ENCODE data around the gene TPRX1. TPM values are rescaled to one million over a fixed set of nuclear protein-coding genes. Genes with fewer than 3 reads are reported as not detected.
A peak's percentile ranks its signal among the peaks of the same experiment; 100 is the strongest.

Gene TPRX1
- total RNA-seq, 1 donor = not detected

- no peaks in the 10 kb centered on the region for H3K27me3 ChIP-seq (ENCODE audit: insufficient read depth, low read length)
- DNase-seq (ENCODE audit: insufficient read length, low spot score, missing footprints) = no peak
- no peaks in the 10 kb centered on the region for H3K79me2 ChIP-seq (ENCODE audit: insufficient read depth, low read length)
- TF ChIP-seq CTCF (IDR thresholded peaks at IDR 0.05; ENCODE audit: extremely low read depth, low read depth, low read length) = no peak
- H4K20me1 ChIP-seq (ENCODE audit: insufficient read depth, low read length) = peaks cover 3% of the 10 kb centered on the region
- H2AFZ ChIP-seq (ENCODE audit: low read length) = no peak overlapping the region
- H3K4me3 ChIP-seq (ENCODE audit: insufficient read depth, low read length) = no peak overlapping the region
- no peak overlapping the region for H3K4me2 ChIP-seq (ENCODE audit: insufficient read depth, low read length)
- H3K9me3 ChIP-seq (ENCODE audit: low read depth, low read length) = no peaks in the 10 kb centered on the region
- peaks cover 17% of the 10 kb centered on the region for H3K36me3 ChIP-seq (ENCODE audit: insufficient read depth, low read length)
- no peaks in the 10 kb centered on the region for H3K4me1 ChIP-seq (ENCODE audit: insufficient read depth, low read length)
- no peak overlapping the region for H3K27ac ChIP-seq (ENCODE audit: low read depth, low read length)
Measured at GRCh38 chr19:47762151-47762550, 42.2 kb downstream of the TPRX1 start.

- H3K4me3 ChIP-seq (ENCODE audit: insufficient read depth, low read length) = no peak overlapping the region
- peaks cover 2% of the 10 kb centered on the region for H4K20me1 ChIP-seq (ENCODE audit: insufficient read depth, low read length)
- H3K4me1 ChIP-seq (ENCODE audit: insufficient read depth, low read length) = no peaks in the 10 kb centered on the region
- no peaks in the 10 kb centered on the region for H3K27me3 ChIP-seq (ENCODE audit: insufficient read depth, low read length)
- no peaks in the 10 kb centered on the region for H3K9me3 ChIP-seq (ENCODE audit: low read depth, low read length)
- DNase-seq (ENCODE audit: insufficient read length, low spot score, missing footprints) = no peak
- H3K79me2 ChIP-seq (ENCODE audit: insufficient read depth, low read length) = no peaks in the 10 kb centered on the region
- peaks cover 22% of the 10 kb centered on the region for H3K36me3 ChIP-seq (ENCODE audit: insufficient read depth, low read length)
- H3K4me2 ChIP-seq (ENCODE audit: insufficient read depth, low read length) = no peak overlapping the region
- no peak overlapping the region for H2AFZ ChIP-seq (ENCODE audit: low read length)
- H3K27ac ChIP-seq (ENCODE audit: low read depth, low read length) = no peak overlapping the region
- TF ChIP-seq CTCF (IDR thresholded peaks at IDR 0.05; ENCODE audit: extremely low read depth, low read depth, low read length) = no peak
Measured at GRCh38 chr19:47761566-47761965, 42.8 kb downstream of the TPRX1 start.

GRCh38 chr19:47760632-47760999 is 43.7 kb downstream of the TPRX1 start:
- Histone ChIP-seq H4K20me1 (ENCODE audit: insufficient read depth, low read length) (no peaks in the 10 kb centered on the region), H3K79me2 (ENCODE audit: insufficient read depth, low read length) (no peaks in the 10 kb centered on the region), H3K36me3 (ENCODE audit: insufficient read depth, low read length) (peaks cover 32% of the 10 kb centered on the region), H3K4me1 (ENCODE audit: insufficient read depth, low read length) (no peaks in the 10 kb centered on the region), H3K27me3 (ENCODE audit: insufficient read depth, low read length) (no peaks in the 10 kb centered on the region), H3K27ac (ENCODE audit: low read depth, low read length) (no peak overlapping the region), H3K4me3 (ENCODE audit: insufficient read depth, low read length) (no peak overlapping the region), H2AFZ (ENCODE audit: low read length) (no peak overlapping the region), H3K4me2 (ENCODE audit: insufficient read depth, low read length) (no peak overlapping the region), H3K9me3 (ENCODE audit: low read depth, low read length) (no peaks in the 10 kb centered on the region)
- no peak for TF ChIP-seq CTCF (IDR thresholded peaks at IDR 0.05; ENCODE audit: extremely low read depth, low read depth, low read length)
- DNase-seq (ENCODE audit: insufficient read length, low spot score, missing footprints) = no peak

- no peaks in the 10 kb centered on the region for H4K20me1 ChIP-seq (ENCODE audit: insufficient read depth, low read length)
- DNase-seq (ENCODE audit: insufficient read length, low spot score, missing footprints) = peak; percentile 23
- no peak overlapping the region for H2AFZ ChIP-seq (ENCODE audit: low read length)
- no peaks in the 10 kb centered on the region for H3K9me3 ChIP-seq (ENCODE audit: low read depth, low read length)
- H3K27ac ChIP-seq (ENCODE audit: low read depth, low read length) = no peak overlapping the region
- no peaks in the 10 kb centered on the region for H3K79me2 ChIP-seq (ENCODE audit: insufficient read depth, low read length)
- no peak for TF ChIP-seq CTCF (IDR thresholded peaks at IDR 0.05; ENCODE audit: extremely low read depth, low read depth, low read length)
- no peak overlapping the region for H3K4me2 ChIP-seq (ENCODE audit: insufficient read depth, low read length)
- no peaks in the 10 kb centered on the region for H3K4me1 ChIP-seq (ENCODE audit: insufficient read depth, low read length)
- no peak overlapping the region for H3K4me3 ChIP-seq (ENCODE audit: insufficient read depth, low read length)
- no peaks in the 10 kb centered on the region for H3K27me3 ChIP-seq (ENCODE audit: insufficient read depth, low read length)
- H3K36me3 ChIP-seq (ENCODE audit: insufficient read depth, low read length) = peaks cover 38% of the 10 kb centered on the region
Measured at GRCh38 chr19:47758443-47758804, 45.9 kb downstream of the TPRX1 start.

All from osteoblast (primary cell).